ENCODE measurements around the gene PLLP.

The PLLP gene

DNA sequence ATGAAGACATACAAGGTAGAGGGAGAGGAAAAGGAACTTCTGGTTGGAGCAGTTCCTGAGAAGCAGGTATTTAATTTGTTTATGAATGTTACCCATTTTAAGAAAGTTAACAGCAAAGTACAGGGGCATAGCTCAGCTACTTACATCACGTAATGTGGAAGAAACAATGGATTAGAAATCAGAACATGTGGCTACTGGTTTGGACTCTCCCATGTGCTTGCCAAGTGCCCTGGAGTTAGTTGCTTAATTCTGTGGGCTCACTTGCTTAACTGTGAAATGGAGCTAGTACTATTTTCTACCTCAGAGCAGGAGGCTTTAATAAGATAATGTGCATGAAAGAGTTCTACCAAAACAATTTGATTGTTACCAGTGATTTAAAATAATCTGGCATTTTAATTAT lies 71.0 kb downstream of the PLLP start:
- no peak for DNase-seq

DNA sequence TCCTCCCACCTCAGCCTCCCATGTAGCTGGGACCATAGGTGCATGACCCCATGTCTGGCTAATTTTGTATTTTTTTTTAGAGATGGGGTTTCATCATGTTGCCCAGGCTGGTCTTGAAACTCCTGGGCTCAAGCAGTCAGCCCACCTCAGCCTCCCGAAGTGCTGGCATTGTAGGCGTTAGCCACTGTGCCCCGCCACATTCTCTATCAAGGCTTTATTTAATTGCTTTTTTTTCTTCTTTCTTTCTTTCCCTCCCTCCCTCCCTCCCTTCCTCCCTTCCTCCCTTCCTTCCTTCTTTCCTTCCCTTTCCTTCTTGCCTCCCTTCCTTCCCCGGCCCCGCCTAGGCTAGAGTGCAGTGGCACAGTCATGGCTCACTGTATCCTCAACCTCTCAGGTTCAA lies 74.7 kb downstream of the PLLP start:
- no peak for DNase-seq

DNA sequence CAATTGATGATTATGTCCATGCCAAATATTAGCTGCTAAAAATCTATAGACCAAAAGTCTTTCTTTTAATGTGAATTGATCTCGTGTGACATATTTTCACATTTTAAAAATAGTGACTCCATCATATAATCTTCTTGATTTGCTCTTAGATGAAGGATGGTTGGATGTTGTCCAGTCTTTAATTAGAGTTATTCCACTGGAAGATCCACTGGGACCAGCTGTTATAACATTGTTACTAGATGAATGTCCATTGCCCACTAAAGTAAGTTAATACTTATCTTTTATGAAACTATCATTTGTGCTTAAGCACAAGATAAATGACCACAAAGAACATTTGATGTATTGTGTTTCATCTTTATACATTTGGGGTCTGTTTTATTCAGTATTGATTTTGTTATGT lies 75.5 kb downstream of the PLLP start:
- DNase-seq = no peak
